MV-4-11 (cell line): Measurements from ENCODE around the gene RESP18.

Source experiments
- DNase-seq: peaks from one replicate; lab custom pipeline; 2025; lab: John Stamatoyannopoulos, UW

The RESP18 gene

DNA sequence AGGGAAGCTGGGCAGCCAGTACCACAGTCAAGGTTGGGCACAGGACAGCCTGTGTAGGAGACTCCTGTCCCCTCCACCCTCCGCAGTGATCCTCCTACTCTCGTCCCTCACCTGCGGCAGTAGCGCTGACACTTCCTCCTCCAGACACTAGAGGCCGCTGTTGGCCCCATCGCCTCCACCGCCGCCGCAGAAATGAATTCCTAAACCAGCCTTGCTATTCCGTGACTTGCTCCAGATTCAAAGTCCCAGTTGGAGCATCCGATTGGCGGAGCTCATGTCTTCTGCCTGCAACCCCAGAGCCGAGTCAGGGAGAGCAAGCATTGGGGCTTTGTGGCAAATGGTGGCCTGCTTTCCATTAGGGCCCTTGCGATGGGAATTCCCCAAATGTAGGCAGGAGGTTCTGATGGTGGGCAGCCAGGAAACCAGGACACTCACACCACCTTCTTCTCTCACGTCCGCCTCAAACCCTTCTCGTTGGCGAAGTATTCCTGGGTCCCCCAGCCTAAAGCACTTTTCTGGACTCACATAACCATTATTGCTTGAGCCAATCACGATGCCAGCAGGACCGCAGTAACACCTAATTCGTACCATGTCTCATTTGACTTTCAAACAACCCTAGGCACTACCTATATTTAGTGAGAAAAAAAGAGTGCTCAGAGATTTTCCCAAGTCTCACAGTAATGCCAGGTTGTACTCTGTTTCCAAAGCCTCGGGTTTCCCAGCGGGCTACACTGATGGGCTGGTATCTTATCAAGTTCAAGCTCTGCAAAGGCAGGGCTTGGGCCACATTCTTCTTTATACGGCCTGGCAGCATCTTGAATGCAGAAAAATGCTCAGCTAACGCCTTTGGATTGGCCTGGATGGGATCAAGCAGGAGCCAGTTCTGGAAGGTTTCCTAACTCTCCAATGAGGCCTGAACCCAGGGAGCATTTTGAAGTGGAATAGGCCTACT lies 54.6 kb downstream of the RESP18 start:
- peak; percentile 16 for DNase-seq
